Measurements from ENCODE around the gene LRRC47. TPM values are rescaled to one million over a fixed set of nuclear protein-coding genes. Genes with fewer than 3 reads are reported as not detected.

LRRC47 gene
- 52.3 and 59.5 TPM in 2 replicates for total RNA-seq
- long read RNA-seq, full-length matches to known transcripts = 2 of 15 reads
- long read RNA-seq, partial matches to known transcripts = 10 of 15 reads
- long read RNA-seq, other reads (novel, unspliced or antisense) = 3 of 15 reads

DNA sequence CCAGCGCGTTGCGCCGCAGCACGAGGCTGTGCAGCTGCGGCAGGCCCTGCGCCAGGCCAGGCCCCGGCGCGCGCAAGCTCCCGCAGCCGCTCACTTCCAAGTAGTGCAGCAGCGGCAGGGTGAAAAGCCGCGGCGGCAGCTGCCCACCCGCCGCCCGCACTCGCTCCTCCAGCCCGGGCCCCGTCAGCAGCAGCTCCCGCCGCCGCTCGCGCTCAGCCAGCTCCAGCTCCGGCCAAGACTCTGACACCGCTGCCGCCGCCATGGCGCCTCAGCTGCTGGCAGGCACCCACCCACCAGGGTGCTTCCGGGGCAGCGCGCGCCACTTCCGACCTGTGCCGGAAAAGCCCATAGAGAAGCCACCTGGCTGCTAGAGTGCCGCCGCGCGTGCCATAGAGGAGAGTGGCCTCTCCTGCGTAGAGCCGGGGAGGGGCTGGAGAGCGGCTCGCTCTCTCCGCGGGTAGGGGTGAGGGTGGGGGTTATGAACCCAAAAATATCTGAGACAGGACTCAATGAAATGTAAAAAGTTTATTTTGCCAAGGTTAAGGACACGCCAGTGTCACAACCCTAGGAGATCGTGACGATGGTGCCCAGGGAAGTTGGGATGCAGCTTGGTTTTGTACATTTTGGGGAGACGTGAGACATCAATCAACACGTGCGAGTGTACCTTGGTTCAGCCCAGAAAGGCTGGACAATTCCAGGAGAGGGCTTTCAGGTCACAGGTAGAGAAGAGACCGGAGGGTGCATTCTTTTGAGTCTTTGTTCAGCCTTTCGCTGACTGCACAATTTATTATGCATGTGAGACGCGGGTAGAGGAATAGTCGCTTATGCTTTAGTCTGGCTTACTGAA lies at the start of gene LRRC47:
Gene LRRC47 (minus strand): TSS at position 284 of the 847 bp plus-strand sequence. CDS start 22 bp downstream, at position 262.
- Mint-ChIP-seq H3K36me3 (ENCODE audit: unreplicated experiment) (no peaks in the 10 kb centered on the region), H3K27ac (ENCODE audit: unreplicated experiment) (peak within 1 kb of the TSS; percentile 92), H3K9me3 (ENCODE audit: unreplicated experiment) (no peaks in the 10 kb centered on the region), H3K4me3 (ENCODE audit: unreplicated experiment) (peak within 1 kb of the TSS; percentile 93), H3K4me1 (ENCODE audit: unreplicated experiment) (peaks cover 33% of the 10 kb centered on the region), H3K27me3 (ENCODE audit: unreplicated experiment) (peaks cover 5% of the 10 kb centered on the region)
- TF ChIP-seq, protein P1, sequence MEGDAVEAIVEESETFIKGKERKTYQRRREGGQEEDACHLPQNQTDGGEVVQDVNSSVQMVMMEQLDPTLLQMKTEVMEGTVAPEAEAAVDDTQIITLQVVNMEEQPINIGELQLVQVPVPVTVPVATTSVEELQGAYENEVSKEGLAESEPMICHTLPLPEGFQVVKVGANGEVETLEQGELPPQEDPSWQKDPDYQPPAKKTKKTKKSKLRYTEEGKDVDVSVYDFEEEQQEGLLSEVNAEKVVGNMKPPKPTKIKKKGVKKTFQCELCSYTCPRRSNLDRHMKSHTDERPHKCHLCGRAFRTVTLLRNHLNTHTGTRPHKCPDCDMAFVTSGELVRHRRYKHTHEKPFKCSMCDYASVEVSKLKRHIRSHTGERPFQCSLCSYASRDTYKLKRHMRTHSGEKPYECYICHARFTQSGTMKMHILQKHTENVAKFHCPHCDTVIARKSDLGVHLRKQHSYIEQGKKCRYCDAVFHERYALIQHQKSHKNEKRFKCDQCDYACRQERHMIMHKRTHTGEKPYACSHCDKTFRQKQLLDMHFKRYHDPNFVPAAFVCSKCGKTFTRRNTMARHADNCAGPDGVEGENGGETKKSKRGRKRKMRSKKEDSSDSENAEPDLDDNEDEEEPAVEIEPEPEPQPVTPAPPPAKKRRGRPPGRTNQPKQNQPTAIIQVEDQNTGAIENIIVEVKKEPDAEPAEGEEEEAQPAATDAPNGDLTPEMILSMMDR (IDR thresholded peaks at IDR 0.05) = no peak
- DNase-seq (ENCODE audit: extremely low spot score, unreplicated experiment) = peak; percentile 94

DNA sequence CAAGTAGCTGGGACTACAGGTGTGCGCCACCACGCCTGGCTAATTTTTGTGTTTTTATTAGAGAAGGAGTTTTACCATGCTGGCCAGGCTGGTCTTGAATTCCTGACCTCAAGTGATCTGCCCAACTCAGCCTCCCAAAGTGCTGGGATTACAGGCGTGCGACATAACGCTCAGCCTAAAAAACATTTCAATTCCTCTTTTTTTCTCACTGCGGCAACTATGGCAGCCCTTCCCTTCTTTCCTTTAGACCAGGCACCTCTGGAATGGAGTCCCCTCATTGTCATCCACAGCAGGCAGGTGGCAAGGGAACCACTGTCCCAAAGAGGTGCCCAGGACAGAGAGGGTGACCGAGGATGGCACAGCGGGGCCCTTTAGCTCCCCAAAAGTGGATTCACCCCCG lies 46.6 kb upstream of the LRRC47 start:
- Mint-ChIP-seq H3K4me3 (ENCODE audit: unreplicated experiment) (no peak overlapping the region), H3K27me3 (ENCODE audit: unreplicated experiment) (no peaks in the 10 kb centered on the region), H3K36me3 (ENCODE audit: unreplicated experiment) (peaks cover 55% of the 10 kb centered on the region), H3K9me3 (ENCODE audit: unreplicated experiment) (no peaks in the 10 kb centered on the region), H3K4me1 (ENCODE audit: unreplicated experiment) (no peaks in the 10 kb centered on the region), H3K27ac (ENCODE audit: unreplicated experiment) (no peak overlapping the region)
- TF ChIP-seq, protein P1 (IDR thresholded peaks at IDR 0.05) = no peak
- no peak for DNase-seq (ENCODE audit: extremely low spot score, unreplicated experiment)

DNA sequence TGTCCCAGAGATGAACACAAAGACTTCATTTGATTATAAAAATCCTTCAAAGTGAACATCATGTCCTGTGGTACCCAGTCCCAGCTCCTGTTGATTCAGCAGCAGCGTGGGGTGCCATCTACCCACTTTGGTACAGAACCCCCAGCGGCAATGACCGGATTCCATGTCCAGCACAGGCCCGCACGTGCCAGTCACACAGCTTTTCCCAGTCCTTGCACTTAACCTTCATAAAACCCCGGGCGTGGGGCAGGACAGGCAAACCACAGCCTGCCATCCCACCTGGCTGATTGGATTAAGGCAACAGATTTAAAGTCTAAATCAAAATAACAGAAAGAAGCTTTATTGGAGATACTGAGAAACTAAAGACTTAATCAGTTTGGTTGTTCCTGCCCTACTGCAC lies 45.2 kb upstream of the LRRC47 start:
- H3K4me1 Mint-ChIP-seq (ENCODE audit: unreplicated experiment) = no peaks in the 10 kb centered on the region
- H3K4me3 Mint-ChIP-seq (ENCODE audit: unreplicated experiment) = no peak overlapping the region
- no peaks in the 10 kb centered on the region for H3K27me3 Mint-ChIP-seq (ENCODE audit: unreplicated experiment)
- H3K36me3 Mint-ChIP-seq (ENCODE audit: unreplicated experiment) = peaks cover 63% of the 10 kb centered on the region
- DNase-seq (ENCODE audit: extremely low spot score, unreplicated experiment) = no peak
- TF ChIP-seq, protein P1 (IDR thresholded peaks at IDR 0.05) = no peak
- no peaks in the 10 kb centered on the region for H3K9me3 Mint-ChIP-seq (ENCODE audit: unreplicated experiment)
- H3K27ac Mint-ChIP-seq (ENCODE audit: unreplicated experiment) = no peak overlapping the region

DNA sequence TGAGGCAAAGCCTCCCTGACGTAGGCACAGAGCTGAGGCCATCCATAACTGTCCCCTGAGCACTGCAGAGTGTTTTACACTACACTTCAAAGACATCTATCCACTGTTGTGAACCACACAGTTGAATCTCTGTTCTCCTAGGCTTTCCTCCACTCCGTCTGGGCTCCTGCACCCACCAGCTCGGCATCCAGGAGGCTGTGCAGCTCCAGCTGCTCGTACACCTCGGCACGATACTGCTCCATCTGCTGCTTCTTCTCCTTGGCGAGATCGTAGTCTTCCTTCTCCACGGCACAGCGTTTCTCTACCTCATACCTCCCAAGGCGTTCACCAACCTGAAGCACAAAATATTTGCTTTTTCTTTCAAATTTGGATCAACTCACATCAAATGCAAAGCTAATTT lies 42.5 kb upstream of the LRRC47 start:
- Mint-ChIP-seq H3K4me1 (ENCODE audit: unreplicated experiment) (no peaks in the 10 kb centered on the region), H3K36me3 (ENCODE audit: unreplicated experiment) (peaks cover 69% of the 10 kb centered on the region), H3K9me3 (ENCODE audit: unreplicated experiment) (no peaks in the 10 kb centered on the region), H3K27ac (ENCODE audit: unreplicated experiment) (no peak overlapping the region), H3K27me3 (ENCODE audit: unreplicated experiment) (no peaks in the 10 kb centered on the region), H3K4me3 (ENCODE audit: unreplicated experiment) (no peak overlapping the region)
- no peak for DNase-seq (ENCODE audit: extremely low spot score, unreplicated experiment)
- TF ChIP-seq, protein P1 (IDR thresholded peaks at IDR 0.05) = no peak

DNA sequence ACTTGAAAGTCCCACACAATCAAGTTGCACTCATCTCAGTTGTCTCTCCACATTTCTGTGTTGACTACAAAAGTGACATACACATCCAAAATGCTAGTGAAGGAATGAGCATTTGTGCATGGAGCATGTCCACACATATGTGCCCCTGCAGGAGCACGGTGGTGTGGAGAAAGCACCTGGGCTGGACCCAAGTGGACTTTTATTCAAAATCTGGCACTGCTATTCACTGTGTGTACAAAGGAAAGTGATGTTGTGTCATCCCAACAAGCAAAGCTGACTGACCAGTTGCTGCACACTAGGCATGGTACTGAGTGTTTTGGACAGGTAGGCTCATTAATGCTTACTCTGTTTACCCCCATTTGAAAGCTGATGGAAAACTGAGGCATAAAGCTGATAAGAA lies 41.4 kb upstream of the LRRC47 start:
- Mint-ChIP-seq H3K9me3 (ENCODE audit: unreplicated experiment) (no peaks in the 10 kb centered on the region), H3K4me3 (ENCODE audit: unreplicated experiment) (no peak overlapping the region), H3K27me3 (ENCODE audit: unreplicated experiment) (no peaks in the 10 kb centered on the region), H3K27ac (ENCODE audit: unreplicated experiment) (no peak overlapping the region), H3K4me1 (ENCODE audit: unreplicated experiment) (no peaks in the 10 kb centered on the region), H3K36me3 (ENCODE audit: unreplicated experiment) (peaks cover 69% of the 10 kb centered on the region)
- DNase-seq (ENCODE audit: extremely low spot score, unreplicated experiment) = no peak
- TF ChIP-seq, protein P1 (IDR thresholded peaks at IDR 0.05) = no peak
